HG02884 (cell line): Measurements from ENCODE around the gene FAM83G.

ENCODE experiments used
- ATAC-seq: cut with Tn5 transposase; IDR thresholded peaks from one replicate; pipeline ENCODE4 v1.9.1; 2021; ENCODE audit warnings: mild to moderate bottlenecking, moderate library complexity; ENCODE audit not compliant: unreplicated experiment

The FAM83G gene

GRCh38 chr17:19012171-19013080 is 7.9 kb upstream of the FAM83G start:
- ATAC-seq = no peak

- no peak for ATAC-seq
These were observed 7.0 kb upstream of the FAM83G start for GRCh38 chr17:19011581-19011980.

GRCh38 chr17:19010729-19011505 is 6.4 kb upstream of the FAM83G start:
- ATAC-seq = no peak

GRCh38 chr17:19009970-19010369 is 5.4 kb upstream of the FAM83G start:
- no peak for ATAC-seq

GRCh38 chr17:19006698-19007097 is 2.1 kb upstream of the FAM83G start:
- no peak for ATAC-seq

- no peak for ATAC-seq
These were observed 1.3 kb upstream of the FAM83G start for GRCh38 chr17:19005789-19006430.

GRCh38 chr17:19005137-19005773 is 691 bp upstream of the FAM83G start:
- no peak for ATAC-seq

- no peak for ATAC-seq
These were observed 782 bp downstream of the FAM83G start for GRCh38 chr17:19003543-19004420.

GRCh38 chr17:19002805-19003542 is 1.6 kb downstream of the FAM83G start:
- ATAC-seq = no peak

GRCh38 chr17:19001907-19002590 is 2.5 kb downstream of the FAM83G start:
- no peak for ATAC-seq

GRCh38 chr17:19000531-19001325 is 3.8 kb downstream of the FAM83G start:
- no peak for ATAC-seq

GRCh38 chr17:18999911-19000310 is 4.7 kb downstream of the FAM83G start:
- no peak for ATAC-seq

GRCh38 chr17:18999394-18999793 is 5.2 kb downstream of the FAM83G start:
- ATAC-seq = no peak

GRCh38 chr17:18997650-18998196 is 6.8 kb downstream of the FAM83G start:
- no peak for ATAC-seq

- no peak for ATAC-seq
These were observed 8.1 kb downstream of the FAM83G start for GRCh38 chr17:18996458-18996857.

- no peak for ATAC-seq
These were observed 9.3 kb downstream of the FAM83G start for GRCh38 chr17:18995220-18995619.

GRCh38 chr17:18994631-18995030 is 9.9 kb downstream of the FAM83G start:
- ATAC-seq = no peak
